ENCODE measurements around the gene KRT3. TPM values are rescaled to one million over a fixed set of nuclear protein-coding genes. Genes with fewer than 3 reads are reported as not detected.

KRT3 gene
- total and polyA plus RNA-seq, 10 of the 15 experiments (the other 5 are each of a cell fraction or from before 2014, with no cell fraction given) = not detected

- Histone ChIP-seq H3K79me2 (ENCODE audit: control insufficient read depth, insufficient read depth, low read length) (no peaks in the 10 kb centered on the region), H4K20me1 (ENCODE audit: control insufficient read depth, insufficient read depth) (no peaks in the 10 kb centered on the region), H3K9ac (ENCODE audit: control insufficient read depth, insufficient read depth, low read length) (no peak overlapping the region), H3K4me3 (no peak overlapping the region), H3K27ac (ENCODE audit: control insufficient read depth, insufficient read depth) (no peak overlapping the region), H3K4me1 (ENCODE audit: control insufficient read depth, insufficient read depth, low read length) (no peaks in the 10 kb centered on the region), H3K9me3 (replicated peaks; ENCODE audit: control insufficient read depth, insufficient read depth, low read length) (no peaks in the 10 kb centered on the region; the same call in 2 of the 3 replicates), H3K36me3 (ENCODE audit: control insufficient read depth in 2 of 2, insufficient read depth in 2 of 2, low read length in 1 of 2) (no peaks in the 10 kb centered on the region), H3K4me2 (ENCODE audit: control insufficient read depth, insufficient read depth) (no peak overlapping the region), H3K27me3 (replicated peaks in 1 of 2; ENCODE audit: control insufficient read depth in 2 of 2, insufficient read depth in 2 of 2, low read length in 1 of 2) (no peaks in the 10 kb centered on the region; a peak in 1 of 4 replicates), H2AFZ (ENCODE audit: control insufficient read depth, low read depth, low read length) (no peak overlapping the region)
- ChIA-PET CTCF (no interaction called here), POLR2A (no interaction called here), SMC1A (ENCODE audit: uncharacterized antibody, unreplicated experiment) (no interaction called here), RAD21 (ENCODE audit: unreplicated experiment) (no interaction called here)
- DNase-seq (ENCODE audit: low read depth, low spot score) (no peak), FAIRE-seq (no peak), ATAC-seq (no peak)
- in situ Hi-C loops (cut with MboI) = no loop called here
- intact Hi-C loops (cut with micrococcal nuclease; ENCODE audit: unreplicated experiment) = no loop called here
- no TSS peak for BruUV-seq (replicated peaks)
- no peak for TF ChIP-seq KAT2A (conservative IDR thresholded peaks at IDR 0.05; ENCODE audit: control insufficient read depth, low read depth, low read length)
- TF ChIP-seq, protein P1, sequence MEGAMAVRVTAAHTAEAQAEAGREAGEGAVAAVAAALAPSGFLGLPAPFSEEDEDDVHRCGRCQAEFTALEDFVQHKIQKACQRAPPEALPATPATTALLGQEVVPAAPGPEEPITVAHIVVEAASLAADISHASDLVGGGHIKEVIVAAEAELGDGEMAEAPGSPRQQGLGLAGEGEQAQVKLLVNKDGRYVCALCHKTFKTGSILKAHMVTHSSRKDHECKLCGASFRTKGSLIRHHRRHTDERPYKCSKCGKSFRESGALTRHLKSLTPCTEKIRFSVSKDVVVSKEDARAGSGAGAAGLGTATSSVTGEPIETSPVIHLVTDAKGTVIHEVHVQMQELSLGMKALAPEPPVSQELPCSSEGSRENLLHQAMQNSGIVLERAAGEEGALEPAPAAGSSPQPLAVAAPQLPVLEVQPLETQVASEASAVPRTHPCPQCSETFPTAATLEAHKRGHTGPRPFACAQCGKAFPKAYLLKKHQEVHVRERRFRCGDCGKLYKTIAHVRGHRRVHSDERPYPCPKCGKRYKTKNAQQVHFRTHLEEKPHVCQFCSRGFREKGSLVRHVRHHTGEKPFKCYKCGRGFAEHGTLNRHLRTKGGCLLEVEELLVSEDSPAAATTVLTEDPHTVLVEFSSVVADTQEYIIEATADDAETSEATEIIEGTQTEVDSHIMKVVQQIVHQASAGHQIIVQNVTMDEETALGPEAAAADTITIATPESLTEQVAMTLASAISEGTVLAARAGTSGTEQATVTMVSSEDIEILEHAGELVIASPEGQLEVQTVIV (IDR thresholded peaks at IDR 0.05; ENCODE audit: borderline replicate concordance, partially characterized antibody) = no peak
- no peak for TF ChIP-seq POLR2AphosphoS5 (IDR thresholded peaks at IDR 0.05; ENCODE audit: low read length)
- no peak for TF ChIP-seq RBBP5 (conservative IDR thresholded peaks at IDR 0.05)
- TF ChIP-seq ZZZ3 (IDR thresholded peaks at IDR 0.05; ENCODE audit: control insufficient read depth, insufficient read length, low read depth) = no peak
- no peak for TF ChIP-seq E2F8 (IDR thresholded peaks at IDR 0.05; ENCODE audit: low read depth, partially characterized antibody)
- TF ChIP-seq BACH1 (IDR thresholded peaks at IDR 0.05; ENCODE audit: borderline replicate concordance) = no peak
- TF ChIP-seq TCF3 (IDR thresholded peaks at IDR 0.05; ENCODE audit: borderline replicate concordance, insufficient read depth, low read depth, low read length) = no peak
- no peak for TF ChIP-seq MTA2 (IDR thresholded peaks at IDR 0.05; ENCODE audit: low read depth)
- TF ChIP-seq NR2C2 (IDR thresholded peaks at IDR 0.05; ENCODE audit: borderline replicate concordance, control insufficient read depth, insufficient read length, low read depth) = no peak
- TF ChIP-seq YY1 (IDR thresholded peaks at IDR 0.05; ENCODE audit: low read depth, low read length) = no peak
- TF ChIP-seq CBX5 (IDR thresholded peaks at IDR 0.05; ENCODE audit: low read depth) = no peak
- TF ChIP-seq IKZF2 (IDR thresholded peaks at IDR 0.05) = no peak
- TF ChIP-seq ESRRA (IDR thresholded peaks at IDR 0.05; ENCODE audit: low read length) = no peak
- TF ChIP-seq NFXL1 (IDR thresholded peaks at IDR 0.05; ENCODE audit: borderline replicate concordance) = no peak
- no peak for TF ChIP-seq ZSCAN29 (IDR thresholded peaks at IDR 0.05)
- TF ChIP-seq, protein P2, sequence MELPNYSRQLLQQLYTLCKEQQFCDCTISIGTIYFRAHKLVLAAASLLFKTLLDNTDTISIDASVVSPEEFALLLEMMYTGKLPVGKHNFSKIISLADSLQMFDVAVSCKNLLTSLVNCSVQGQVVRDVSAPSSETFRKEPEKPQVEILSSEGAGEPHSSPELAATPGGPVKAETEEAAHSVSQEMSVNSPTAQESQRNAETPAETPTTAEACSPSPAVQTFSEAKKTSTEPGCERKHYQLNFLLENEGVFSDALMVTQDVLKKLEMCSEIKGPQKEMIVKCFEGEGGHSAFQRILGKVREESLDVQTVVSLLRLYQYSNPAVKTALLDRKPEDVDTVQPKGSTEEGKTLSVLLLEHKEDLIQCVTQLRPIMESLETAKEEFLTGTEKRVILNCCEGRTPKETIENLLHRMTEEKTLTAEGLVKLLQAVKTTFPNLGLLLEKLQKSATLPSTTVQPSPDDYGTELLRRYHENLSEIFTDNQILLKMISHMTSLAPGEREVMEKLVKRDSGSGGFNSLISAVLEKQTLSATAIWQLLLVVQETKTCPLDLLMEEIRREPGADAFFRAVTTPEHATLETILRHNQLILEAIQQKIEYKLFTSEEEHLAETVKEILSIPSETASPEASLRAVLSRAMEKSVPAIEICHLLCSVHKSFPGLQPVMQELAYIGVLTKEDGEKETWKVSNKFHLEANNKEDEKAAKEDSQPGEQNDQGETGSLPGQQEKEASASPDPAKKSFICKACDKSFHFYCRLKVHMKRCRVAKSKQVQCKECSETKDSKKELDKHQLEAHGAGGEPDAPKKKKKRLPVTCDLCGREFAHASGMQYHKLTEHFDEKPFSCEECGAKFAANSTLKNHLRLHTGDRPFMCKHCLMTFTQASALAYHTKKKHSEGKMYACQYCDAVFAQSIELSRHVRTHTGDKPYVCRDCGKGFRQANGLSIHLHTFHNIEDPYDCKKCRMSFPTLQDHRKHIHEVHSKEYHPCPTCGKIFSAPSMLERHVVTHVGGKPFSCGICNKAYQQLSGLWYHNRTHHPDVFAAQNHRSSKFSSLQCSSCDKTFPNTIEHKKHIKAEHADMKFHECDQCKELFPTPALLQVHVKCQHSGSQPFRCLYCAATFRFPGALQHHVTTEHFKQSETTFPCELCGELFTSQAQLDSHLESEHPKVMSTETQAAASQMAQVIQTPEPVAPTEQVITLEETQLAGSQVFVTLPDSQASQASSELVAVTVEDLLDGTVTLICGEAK (IDR thresholded peaks at IDR 0.05; ENCODE audit: borderline replicate concordance) = no peak
- TF ChIP-seq TAF1 (IDR thresholded peaks at IDR 0.05; ENCODE audit: borderline replicate concordance, low read depth, low read length) = no peak
Measured at GRCh38 chr12:52760623-52761022, 35.3 kb downstream of the KRT3 start.

Data from GM12878 (cell line).